Stimulated activated naive B cell treated with anti-CD40 and anti-IgM and Interleukin-4, amounts not matched to agents 10 μg/mL and 1 μg/mL and 100 μg/mL, for 72 hours (primary cell): ENCODE measurements around the gene CEP89.
"Not testable (repeated sequence)": the region's sequence is repeated elsewhere in the genome, so short reads cannot be mapped to it uniquely, and the experiment has no call there.

ENCODE experiments used
- ATAC-seq, 2 donors: fragments of 150-1000 bp; cut with Tn5 transposase; replicated peaks; 2 replicates each; pipeline ENCODE4 v1.10.0; 2021; ENCODE audit warnings: moderate library complexity in 1 of 2
- DNase-seq: peaks from one replicate; pipeline ENCODE4 v3.0.0; 2021
- H3K27ac Mint-ChIP-seq: one replicate; pipeline ENCODE4 v1.8.0; 2022; ENCODE audit warnings: mild to moderate bottlenecking, mixed read lengths
- H3K27me3 Mint-ChIP-seq, 2 donors: one replicate each; pipeline ENCODE4 v1.8.0; 2022; ENCODE audit warnings: mixed read lengths in 2 of 2
- H3K36me3 Mint-ChIP-seq, 2 donors: one replicate each; pipeline ENCODE4 v1.8.0; 2022; ENCODE audit warnings: mixed read lengths in 2 of 2, mild to moderate bottlenecking in 1 of 2
- H3K4me1 Mint-ChIP-seq, 2 donors: one replicate each; pipeline ENCODE4 v1.8.0; 2022; ENCODE audit warnings: mixed read lengths in 2 of 2, mild to moderate bottlenecking in 1 of 2
- H3K4me3 Mint-ChIP-seq, 2 donors: one replicate each; pipeline ENCODE4 v1.8.0; 2022; ENCODE audit warnings: mild to moderate bottlenecking in 2 of 2, mixed read lengths in 2 of 2, moderate library complexity in 1 of 2
- H3K9me3 Mint-ChIP-seq, 2 donors: one replicate each; pipeline ENCODE4 v1.8.0; 2022; ENCODE audit warnings: mixed read lengths in 2 of 2, mild to moderate bottlenecking in 1 of 2

The CEP89 gene

GRCh38 chr19:32982488-32982887 is 10.7 kb upstream of the CEP89 start:
- H3K4me1 Mint-ChIP-seq, H3K27ac Mint-ChIP-seq, ATAC-seq, H3K9me3 Mint-ChIP-seq, H3K27me3 Mint-ChIP-seq, H3K4me3 Mint-ChIP-seq, DNase-seq: not testable (repeated sequence)
- peaks cover 3 to 13% of the 10 kb centered on the region in 2 donors for H3K36me3 Mint-ChIP-seq

- not testable (repeated sequence) for H3K27me3 Mint-ChIP-seq, DNase-seq, H3K4me1 Mint-ChIP-seq, ATAC-seq, H3K27ac Mint-ChIP-seq, H3K9me3 Mint-ChIP-seq, H3K4me3 Mint-ChIP-seq
- peaks cover 15 to 17% of the 10 kb centered on the region in 2 donors for H3K36me3 Mint-ChIP-seq
Observed at GRCh38 chr19:32979807-32980206, 8.0 kb upstream of the CEP89 start.

GRCh38 chr19:32977813-32978212 is 6.1 kb upstream of the CEP89 start:
- not testable (repeated sequence) for H3K27ac Mint-ChIP-seq, DNase-seq, ATAC-seq, H3K9me3 Mint-ChIP-seq, H3K4me3 Mint-ChIP-seq, H3K4me1 Mint-ChIP-seq, H3K27me3 Mint-ChIP-seq
- H3K36me3 Mint-ChIP-seq, result peaks cover 12 to 15% of the 10 kb centered on the region in 2 donors

GRCh38 chr19:32977280-32977679 is 5.5 kb upstream of the CEP89 start:
- no peak overlapping the region for H3K27ac Mint-ChIP-seq
- ATAC-seq (no peak), DNase-seq (no peak)
- peaks cover 9 to 15% of the 10 kb centered on the region in 2 donors for H3K36me3 Mint-ChIP-seq
- peaks cover 0 to 8% of the 10 kb centered on the region in 2 donors for H3K4me1 Mint-ChIP-seq
- no peak overlapping the region for H3K4me3 Mint-ChIP-seq
- no peaks in the 10 kb centered on the region for H3K27me3 Mint-ChIP-seq
- H3K9me3 Mint-ChIP-seq, result no peaks in the 10 kb centered on the region

- Mint-ChIP-seq H3K27me3 (no peaks in the 10 kb centered on the region), H3K36me3 (peaks cover 12 to 18% of the 10 kb centered on the region in 2 donors), H3K27ac (no peak overlapping the region), H3K4me1 (peaks cover 4 to 17% of the 10 kb centered on the region in 2 donors), H3K4me3 (no peak overlapping the region), H3K9me3 (no peaks in the 10 kb centered on the region)
- ATAC-seq (no peak), DNase-seq (peak; percentile 3)
Observed at GRCh38 chr19:32976223-32976805, 4.6 kb upstream of the CEP89 start.

GRCh38 chr19:32971012-32971595 is 654 bp downstream of the CEP89 start:
- DNase-seq, result no peak
- Mint-ChIP-seq H3K27me3 (no peaks in the 10 kb centered on the region), H3K27ac (peak overlapping the region; percentile 98), H3K4me3 (peak overlapping the region; percentile 98 to 99), H3K4me1 (peaks cover 14 to 31% of the 10 kb centered on the region in 2 donors), H3K36me3 (peaks cover 25 to 32% of the 10 kb centered on the region in 2 donors), H3K9me3 (no peaks in the 10 kb centered on the region)
- ATAC-seq, result no peak

- Mint-ChIP-seq H3K4me1 (peaks cover 14 to 27% of the 10 kb centered on the region in 2 donors), H3K9me3 (no peaks in the 10 kb centered on the region), H3K27me3 (no peaks in the 10 kb centered on the region), H3K4me3 (no peak overlapping the region), H3K36me3 (peaks cover 20 to 26% of the 10 kb centered on the region in 2 donors), H3K27ac (no peak overlapping the region)
- ATAC-seq (no peak), DNase-seq (no peak)
Observed at GRCh38 chr19:32969549-32969948, 2.2 kb downstream of the CEP89 start.

- no peak for ATAC-seq
- no peak for DNase-seq
- H3K4me1 Mint-ChIP-seq, result peaks cover 12 to 18% of the 10 kb centered on the region in 2 donors
- no peaks in the 10 kb centered on the region for H3K27me3 Mint-ChIP-seq
- H3K27ac Mint-ChIP-seq, result no peak overlapping the region
- H3K9me3 Mint-ChIP-seq, result no peaks in the 10 kb centered on the region
- no peak overlapping the region for H3K4me3 Mint-ChIP-seq
- H3K36me3 Mint-ChIP-seq, result peaks cover 34 to 45% of the 10 kb centered on the region in 2 donors
Observed at GRCh38 chr19:32966750-32967149, 5.0 kb downstream of the CEP89 start.

- DNase-seq, result no peak
- no peaks in the 10 kb centered on the region for H3K27me3 Mint-ChIP-seq
- H3K36me3 Mint-ChIP-seq, result peaks cover 65 to 72% of the 10 kb centered on the region in 2 donors
- no peaks in the 10 kb centered on the region for H3K4me1 Mint-ChIP-seq
- no peak overlapping the region for H3K27ac Mint-ChIP-seq
- no peak overlapping the region for H3K4me3 Mint-ChIP-seq
- ATAC-seq, result no peak
- H3K9me3 Mint-ChIP-seq, result peaks cover 8 to 9% of the 10 kb centered on the region in 2 donors
Observed at GRCh38 chr19:32945260-32945659, 26.5 kb downstream of the CEP89 start.

GRCh38 chr19:32941273-32941672 is 30.5 kb downstream of the CEP89 start:
- H3K4me1 Mint-ChIP-seq, DNase-seq, H3K27me3 Mint-ChIP-seq, H3K4me3 Mint-ChIP-seq, H3K27ac Mint-ChIP-seq, H3K9me3 Mint-ChIP-seq, ATAC-seq: not testable (repeated sequence)
- H3K36me3 Mint-ChIP-seq, result peaks cover 46 to 55% of the 10 kb centered on the region in 2 donors

- H3K9me3 Mint-ChIP-seq, result no peaks in the 10 kb centered on the region
- H3K4me1 Mint-ChIP-seq, result no peaks in the 10 kb centered on the region
- ATAC-seq (no peak), DNase-seq (no peak)
- H3K27me3 Mint-ChIP-seq, result no peaks in the 10 kb centered on the region
- H3K27ac Mint-ChIP-seq, result no peak overlapping the region
- no peak overlapping the region for H3K4me3 Mint-ChIP-seq
- peaks cover 38 to 52% of the 10 kb centered on the region in 2 donors for H3K36me3 Mint-ChIP-seq
Observed at GRCh38 chr19:32936065-32936464, 35.7 kb downstream of the CEP89 start.

- Mint-ChIP-seq H3K27ac (no peak overlapping the region), H3K27me3 (no peaks in the 10 kb centered on the region), H3K4me1 (no peaks in the 10 kb centered on the region), H3K4me3 (no peak overlapping the region), H3K9me3 (no peaks in the 10 kb centered on the region), H3K36me3 (peaks cover 41 to 57% of the 10 kb centered on the region in 2 donors)
- ATAC-seq, result no peak
- no peak for DNase-seq
Observed at GRCh38 chr19:32935629-32936028, 36.1 kb downstream of the CEP89 start.

GRCh38 chr19:32933571-32933970 is 38.2 kb downstream of the CEP89 start:
- Mint-ChIP-seq H3K9me3 (peaks cover 4 to 8% of the 10 kb centered on the region in 2 donors), H3K4me1 (no peaks in the 10 kb centered on the region), H3K36me3 (peaks cover 56 to 72% of the 10 kb centered on the region in 2 donors), H3K27ac (peak overlapping the region; percentile 49), H3K27me3 (no peaks in the 10 kb centered on the region), H3K4me3 (no peak overlapping the region)
- ATAC-seq (no peak), DNase-seq (no peak)

- H3K27me3 Mint-ChIP-seq, result no peaks in the 10 kb centered on the region
- no peak overlapping the region for H3K27ac Mint-ChIP-seq
- DNase-seq (no peak), ATAC-seq (no peak)
- H3K4me1 Mint-ChIP-seq, result no peaks in the 10 kb centered on the region
- H3K36me3 Mint-ChIP-seq, result peaks cover 57 to 72% of the 10 kb centered on the region in 2 donors
- peaks cover 10 to 15% of the 10 kb centered on the region in 2 donors for H3K9me3 Mint-ChIP-seq
- no peak overlapping the region for H3K4me3 Mint-ChIP-seq
Observed at GRCh38 chr19:32930567-32930966, 41.2 kb downstream of the CEP89 start.

- H3K4me1 Mint-ChIP-seq, result no peaks in the 10 kb centered on the region
- H3K36me3 Mint-ChIP-seq, result peaks cover 60 to 72% of the 10 kb centered on the region in 2 donors
- no peak overlapping the region for H3K4me3 Mint-ChIP-seq
- ATAC-seq, result no peak
- no peak overlapping the region for H3K27ac Mint-ChIP-seq
- no peaks in the 10 kb centered on the region for H3K27me3 Mint-ChIP-seq
- no peak for DNase-seq
- H3K9me3 Mint-ChIP-seq, result peaks cover 10 to 15% of the 10 kb centered on the region in 2 donors
Observed at GRCh38 chr19:32928806-32929205, 43.0 kb downstream of the CEP89 start.
